ENCODE results near the gene DCBLD1. TPM values are rescaled to one million over a fixed set of nuclear protein-coding genes. Genes with fewer than 3 reads are reported as not detected.
"Not testable (repeated sequence)": the region's sequence is repeated elsewhere in the genome, so short reads cannot be mapped to it uniquely, and the experiment has no call there.

DCBLD1 gene
- total RNA-seq, 1 experiment from 2014 or later: 28.2 TPM

GRCh38 chr6:117513778-117514365, 31.4 kb downstream of the DCBLD1 start:
- BruUV-seq (replicated peaks): no TSS peak
- H3K4me3 Mint-ChIP-seq (ENCODE audit: low read depth, unreplicated experiment): no peak overlapping the region
- no peak for TF ChIP-seq CTCF (IDR thresholded peaks at IDR 0.05; ENCODE audit: unreplicated experiment)
- H3K36me3 Mint-ChIP-seq (ENCODE audit: insufficient read depth, unreplicated experiment): peaks cover 10% of the 10 kb centered on the region
- intact Hi-C loops (cut with micrococcal nuclease; ENCODE audit: unreplicated experiment): no loop called here
- DNase-seq: no peak
- H3K27ac Mint-ChIP-seq (ENCODE audit: unreplicated experiment): peak overlapping the region; percentile 21
- peaks cover 2% of the 10 kb centered on the region for H3K9me3 Mint-ChIP-seq (ENCODE audit: low read depth, unreplicated experiment)
- CTCF ChIA-PET: interaction anchor here (0.6 to 0.7 kb wide), 2 partner anchors 17 to 513 kb away, joined by 3 read pairs; no protein-coding TSS in a partner anchor
- no peaks in the 10 kb centered on the region for H3K27me3 Mint-ChIP-seq (ENCODE audit: unreplicated experiment)
- peaks cover 26% of the 10 kb centered on the region for H3K4me1 Mint-ChIP-seq (ENCODE audit: low read depth, unreplicated experiment)

- CTCF ChIA-PET: interaction anchor here (0.7 kb wide), 1 partner anchor 514 kb away, joined by 3 read pairs; no protein-coding TSS in a partner anchor
- TF ChIP-seq CTCF (IDR thresholded peaks at IDR 0.05; ENCODE audit: unreplicated experiment): no peak
- no peak overlapping the region for H3K4me3 Mint-ChIP-seq (ENCODE audit: low read depth, unreplicated experiment)
- H3K27ac Mint-ChIP-seq (ENCODE audit: unreplicated experiment): no peak overlapping the region
- H3K36me3 Mint-ChIP-seq (ENCODE audit: insufficient read depth, unreplicated experiment): peaks cover 10% of the 10 kb centered on the region
- H3K9me3 Mint-ChIP-seq (ENCODE audit: low read depth, unreplicated experiment): peaks cover 2% of the 10 kb centered on the region
- BruUV-seq (replicated peaks): no TSS peak
- intact Hi-C loops (cut with micrococcal nuclease; ENCODE audit: unreplicated experiment): no loop called here
- H3K27me3 Mint-ChIP-seq (ENCODE audit: unreplicated experiment): no peaks in the 10 kb centered on the region
- peaks cover 26% of the 10 kb centered on the region for H3K4me1 Mint-ChIP-seq (ENCODE audit: low read depth, unreplicated experiment)
- no peak for DNase-seq
These were observed 32.2 kb downstream of the DCBLD1 start for GRCh38 chr6:117514655-117515054.

GRCh38 chr6:117515326-117515725, 32.9 kb downstream of the DCBLD1 start:
- BruUV-seq (replicated peaks): no TSS peak
- H3K4me1 Mint-ChIP-seq (ENCODE audit: low read depth, unreplicated experiment): peaks cover 26% of the 10 kb centered on the region
- DNase-seq: no peak
- H3K27ac Mint-ChIP-seq (ENCODE audit: unreplicated experiment): no peak overlapping the region
- peaks cover 13% of the 10 kb centered on the region for H3K36me3 Mint-ChIP-seq (ENCODE audit: insufficient read depth, unreplicated experiment)
- TF ChIP-seq CTCF (IDR thresholded peaks at IDR 0.05; ENCODE audit: unreplicated experiment): no peak
- H3K4me3 Mint-ChIP-seq (ENCODE audit: low read depth, unreplicated experiment): no peak overlapping the region
- intact Hi-C loops (cut with micrococcal nuclease; ENCODE audit: unreplicated experiment): no loop called here
- H3K27me3 Mint-ChIP-seq (ENCODE audit: unreplicated experiment): no peaks in the 10 kb centered on the region
- CTCF ChIA-PET: no interaction called here
- H3K9me3 Mint-ChIP-seq (ENCODE audit: low read depth, unreplicated experiment): peaks cover 2% of the 10 kb centered on the region

GRCh38 chr6:117517995-117518394, 35.5 kb downstream of the DCBLD1 start:
- peaks cover 25% of the 10 kb centered on the region for H3K4me1 Mint-ChIP-seq (ENCODE audit: low read depth, unreplicated experiment)
- peaks cover 11% of the 10 kb centered on the region for H3K36me3 Mint-ChIP-seq (ENCODE audit: insufficient read depth, unreplicated experiment)

GRCh38 chr6:117518870-117519269, 36.4 kb downstream of the DCBLD1 start:
- intact Hi-C loops (cut with micrococcal nuclease; ENCODE audit: unreplicated experiment): no loop called here
- no TSS peak for BruUV-seq (replicated peaks)
- H3K4me1 Mint-ChIP-seq (ENCODE audit: low read depth, unreplicated experiment): peaks cover 16% of the 10 kb centered on the region
- H3K27ac Mint-ChIP-seq (ENCODE audit: unreplicated experiment): no peak overlapping the region
- no peaks in the 10 kb centered on the region for H3K27me3 Mint-ChIP-seq (ENCODE audit: unreplicated experiment)
- no peak overlapping the region for H3K4me3 Mint-ChIP-seq (ENCODE audit: low read depth, unreplicated experiment)
- TF ChIP-seq CTCF (IDR thresholded peaks at IDR 0.05; ENCODE audit: unreplicated experiment): no peak
- CTCF ChIA-PET: no interaction called here
- no peak for DNase-seq
- H3K36me3 Mint-ChIP-seq (ENCODE audit: insufficient read depth, unreplicated experiment): peaks cover 11% of the 10 kb centered on the region
- peaks cover 2% of the 10 kb centered on the region for H3K9me3 Mint-ChIP-seq (ENCODE audit: low read depth, unreplicated experiment)

More at GRCh38 chr6:117517995-117518394, 35.5 kb downstream of the DCBLD1 start:
- H3K4me3 Mint-ChIP-seq (ENCODE audit: low read depth, unreplicated experiment); H3K9me3 Mint-ChIP-seq (ENCODE audit: low read depth, unreplicated experiment); DNase-seq; CTCF ChIA-PET; H3K27ac Mint-ChIP-seq (ENCODE audit: unreplicated experiment); BruUV-seq (replicated peaks); intact Hi-C loops (cut with micrococcal nuclease; ENCODE audit: unreplicated experiment); H3K27me3 Mint-ChIP-seq (ENCODE audit: unreplicated experiment): not testable (repeated sequence)

Data from Calu3 (cell line).